ELR (cell line): Measurements from ENCODE around the gene TMEM259.

Experiments
- DNase-seq: peaks from one replicate; pipeline ENCODE4 v3.0.0-alpha.2; 2015; ENCODE audit warnings: low read depth

The TMEM259 gene

GRCh38 chr19:1020868-1021425, at the start of gene TMEM259:
Gene TMEM259 (minus strand): TSS chr19:1021123. CDS start chr19:1020996, 127 bp downstream.
- peak; percentile 98 for DNase-seq

- no peak for DNase-seq
These were observed 49.6 kb upstream of the TMEM259 start for GRCh38 chr19:1070576-1070930.

GRCh38 chr19:1069009-1069779, 48.3 kb upstream of the TMEM259 start:
- no peak for DNase-seq

- DNase-seq, result no peak
These were observed 47.4 kb upstream of the TMEM259 start for GRCh38 chr19:1068009-1069001.

- DNase-seq, result no peak
These were observed 46.5 kb upstream of the TMEM259 start for GRCh38 chr19:1067341-1067957.

- no peak for DNase-seq
These were observed 45.9 kb upstream of the TMEM259 start, which contains the start of gene ARHGAP45 for GRCh38 chr19:1066748-1067340. Gene ARHGAP45 (plus strand): TSS chr19:1067167. CDS start chr19:1067406, 239 bp downstream.

GRCh38 chr19:1066251-1066747, 45.4 kb upstream of the TMEM259 start:
- DNase-seq, result no peak

- no peak for DNase-seq
These were observed 44.7 kb upstream of the TMEM259 start for GRCh38 chr19:1065606-1066109.

GRCh38 chr19:1064661-1065605, 44.0 kb upstream of the TMEM259 start:
- peak; percentile 75 for DNase-seq

- DNase-seq, result no peak
These were observed 43.2 kb upstream of the TMEM259 start for GRCh38 chr19:1063909-1064660.

GRCh38 chr19:1063030-1063908, 42.3 kb upstream of the TMEM259 start:
- peak; percentile 45 for DNase-seq

- DNase-seq, result no peak
These were observed 41.6 kb upstream of the TMEM259 start for GRCh38 chr19:1062387-1063029.

- DNase-seq, result no peak
These were observed 41.1 kb upstream of the TMEM259 start for GRCh38 chr19:1061987-1062386.

GRCh38 chr19:1060689-1061088, 39.8 kb upstream of the TMEM259 start:
- no peak for DNase-seq

GRCh38 chr19:1058112-1058511, 37.2 kb upstream of the TMEM259 start:
- no peak for DNase-seq

GRCh38 chr19:1057176-1057855, 36.4 kb upstream of the TMEM259 start:
- peak; percentile 80 for DNase-seq
